Measurements from ENCODE around the gene BTBD16. TPM values are rescaled to one million over a fixed set of nuclear protein-coding genes. Genes with fewer than 3 reads are reported as not detected.

Gene BTBD16
- total RNA-seq, 2 experiments from 2014 or later, result not detected

DNA sequence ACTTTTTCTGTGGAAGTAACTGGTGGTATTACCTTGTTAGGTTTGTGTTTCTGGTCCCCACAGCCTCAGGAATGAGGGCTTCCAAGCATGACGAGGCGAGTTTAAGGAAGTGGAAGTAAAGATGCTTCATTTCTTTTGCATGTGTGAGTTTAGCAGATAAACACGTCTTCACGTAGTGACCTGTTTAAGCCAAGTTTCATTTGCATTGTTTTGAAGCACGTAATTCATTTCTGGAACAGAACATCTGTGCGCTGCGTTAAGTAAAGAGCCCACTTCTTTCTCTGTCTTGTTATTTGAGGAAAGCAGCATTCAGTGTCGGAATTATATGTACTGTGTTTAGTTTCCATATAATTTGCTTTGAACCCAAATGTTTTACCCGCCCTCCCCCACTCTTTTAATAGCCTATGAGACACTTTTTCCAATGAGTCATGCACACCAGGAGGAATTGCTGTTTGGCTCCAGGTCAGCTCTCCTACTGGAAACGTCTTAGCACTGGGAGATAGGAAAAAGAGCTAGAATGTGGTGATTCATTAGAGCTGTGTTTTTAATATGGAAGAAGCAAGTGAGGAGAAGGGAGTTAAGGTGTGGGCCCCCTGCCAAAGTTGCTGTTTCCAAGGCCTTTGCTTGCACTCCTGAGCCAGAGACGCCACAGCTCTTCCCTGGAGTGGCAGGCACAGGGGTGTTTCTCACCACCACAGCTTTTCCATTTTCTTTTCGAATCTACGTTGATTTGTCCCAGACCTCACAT, 36.7 kb downstream of the BTBD16 start:
- no peaks in the 10 kb centered on the region for H3K36me3 Mint-ChIP-seq (ENCODE audit: low read depth)
- peaks cover 14% of the 10 kb centered on the region for H3K27me3 Mint-ChIP-seq
- ChIA-PET CTCF (interaction anchor here (1.5 kb wide), 1 partner anchor 9 kb away, joined by 8 read pairs; no protein-coding TSS in a partner anchor), POLR2A (no interaction called here)
- H3K4me1 Mint-ChIP-seq, result no peaks in the 10 kb centered on the region
- H3K27ac Mint-ChIP-seq, result no peak overlapping the region
- peaks cover 4% of the 10 kb centered on the region for H3K9me3 Mint-ChIP-seq
- H3K4me3 Mint-ChIP-seq, result no peak overlapping the region
- no peak for DNase-seq

DNA sequence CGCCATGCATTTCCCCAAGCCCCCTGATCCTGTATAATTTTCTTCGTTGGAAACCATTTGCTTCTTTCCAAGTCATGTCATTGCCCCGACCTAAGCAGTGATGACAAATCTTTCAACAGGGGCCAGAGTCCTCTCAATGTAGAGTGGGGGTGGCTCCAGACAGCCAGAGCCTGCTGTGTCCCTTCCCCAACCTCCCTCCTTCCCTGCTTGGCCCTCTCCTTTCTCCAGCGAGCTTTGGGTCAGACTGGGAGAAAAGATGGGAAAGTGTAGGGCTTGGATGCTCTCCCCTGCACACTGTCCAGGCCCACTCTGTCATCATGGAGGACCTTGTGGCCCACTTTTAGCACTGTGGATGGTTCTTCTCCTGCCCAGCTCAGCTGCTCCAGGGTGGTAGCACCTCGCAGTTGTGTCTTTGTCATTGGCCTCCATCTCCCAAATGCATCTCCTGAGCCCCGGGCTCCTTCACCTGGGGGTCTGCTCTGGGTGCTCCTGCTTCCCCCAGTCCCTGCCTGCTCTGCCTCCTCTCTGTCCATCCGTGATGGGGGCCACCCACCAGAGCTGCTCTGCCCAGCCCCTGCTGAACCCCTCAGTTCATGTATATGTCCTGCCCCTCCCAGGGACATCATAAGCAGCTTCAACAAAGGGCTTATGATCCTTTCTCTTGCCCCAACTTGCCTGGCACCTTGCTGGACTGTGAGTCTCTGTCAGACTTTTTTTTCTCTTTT, 37.5 kb downstream of the BTBD16 start:
- no peak for DNase-seq
- Mint-ChIP-seq H3K27me3 (peaks cover 10% of the 10 kb centered on the region), H3K36me3 (ENCODE audit: low read depth) (no peaks in the 10 kb centered on the region), H3K27ac (no peak overlapping the region), H3K4me3 (no peak overlapping the region), H3K9me3 (peaks cover 4% of the 10 kb centered on the region), H3K4me1 (no peaks in the 10 kb centered on the region)
- CTCF ChIA-PET, result interaction anchor here (1.5 kb wide), 1 partner anchor 10 kb away, joined by 8 read pairs; no protein-coding TSS in a partner anchor
- POLR2A ChIA-PET, result no interaction called here

DNA sequence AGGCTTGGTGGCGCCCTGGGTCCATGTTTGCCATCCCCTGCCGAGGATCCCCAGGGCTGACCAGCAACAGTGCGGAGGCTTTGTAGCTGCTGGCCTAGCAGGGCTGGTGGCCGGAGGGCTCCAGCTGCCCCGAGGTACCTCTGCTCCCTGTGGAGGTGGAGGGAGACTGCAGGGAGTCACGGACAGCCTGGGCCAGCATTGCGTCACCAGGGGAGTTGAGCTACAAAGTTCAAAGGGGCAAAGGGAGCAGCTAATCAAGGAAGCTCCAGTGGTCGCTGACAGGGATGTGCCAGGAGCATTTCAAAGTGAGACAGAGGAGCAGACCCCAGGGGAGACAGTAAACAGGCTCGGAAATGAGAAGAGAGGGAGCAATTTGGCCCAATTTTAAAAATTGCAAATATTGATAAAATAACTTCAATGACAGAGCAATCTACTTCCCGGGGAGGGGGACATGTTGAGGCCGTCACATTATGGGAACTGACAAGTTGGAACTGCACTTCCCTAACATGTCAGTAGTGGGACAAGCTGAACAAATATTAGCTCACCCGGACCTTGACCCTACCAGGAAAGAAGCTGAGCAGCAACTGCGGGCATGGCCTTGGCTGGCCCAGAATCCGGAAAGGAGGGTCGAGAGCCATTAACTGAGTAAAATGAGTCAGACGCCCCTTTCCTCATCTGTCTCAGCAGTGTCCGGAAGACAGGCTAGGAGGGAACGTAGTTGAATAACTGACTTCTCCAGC, 39.4 kb downstream of the BTBD16 start:
- no peak for DNase-seq
- Mint-ChIP-seq H3K4me1 (no peaks in the 10 kb centered on the region), H3K9me3 (peaks cover 2% of the 10 kb centered on the region), H3K4me3 (no peak overlapping the region), H3K36me3 (ENCODE audit: low read depth) (no peaks in the 10 kb centered on the region), H3K27me3 (peaks cover 12% of the 10 kb centered on the region), H3K27ac (no peak overlapping the region)
- POLR2A ChIA-PET, result no interaction called here
- CTCF ChIA-PET, result interaction anchor here (1.0 kb wide), 1 partner anchor 43 kb away, joined by 3 read pairs; no protein-coding TSS in a partner anchor

DNA sequence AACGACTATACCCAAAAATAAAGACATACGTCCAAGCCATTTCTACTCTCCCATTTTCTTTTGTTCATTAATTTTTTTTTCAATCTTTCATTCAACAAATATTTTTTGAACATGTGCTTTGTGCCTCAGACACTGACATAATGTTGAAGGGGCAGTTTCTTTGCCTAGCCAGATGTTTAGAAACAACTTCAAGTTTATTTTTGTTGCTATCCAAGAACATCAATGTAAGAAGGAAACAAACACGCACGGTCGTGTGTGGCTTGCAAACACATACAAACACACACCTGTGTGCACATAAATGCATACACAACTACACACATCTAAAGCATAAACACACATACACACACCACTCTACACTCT, 39.9 kb downstream of the BTBD16 start:
- H3K36me3 Mint-ChIP-seq (ENCODE audit: low read depth), result no peaks in the 10 kb centered on the region
- peaks cover 12% of the 10 kb centered on the region for H3K27me3 Mint-ChIP-seq
- H3K9me3 Mint-ChIP-seq, result no peaks in the 10 kb centered on the region
- POLR2A ChIA-PET, result no interaction called here
- CTCF ChIA-PET, result interaction anchor here (1.3 kb wide), 1 partner anchor 12 kb away, joined by 5 read pairs; no protein-coding TSS in a partner anchor
- H3K4me3 Mint-ChIP-seq, result no peak overlapping the region
- H3K4me1 Mint-ChIP-seq, result no peaks in the 10 kb centered on the region
- H3K27ac Mint-ChIP-seq, result no peak overlapping the region
- no peak for DNase-seq

DNA sequence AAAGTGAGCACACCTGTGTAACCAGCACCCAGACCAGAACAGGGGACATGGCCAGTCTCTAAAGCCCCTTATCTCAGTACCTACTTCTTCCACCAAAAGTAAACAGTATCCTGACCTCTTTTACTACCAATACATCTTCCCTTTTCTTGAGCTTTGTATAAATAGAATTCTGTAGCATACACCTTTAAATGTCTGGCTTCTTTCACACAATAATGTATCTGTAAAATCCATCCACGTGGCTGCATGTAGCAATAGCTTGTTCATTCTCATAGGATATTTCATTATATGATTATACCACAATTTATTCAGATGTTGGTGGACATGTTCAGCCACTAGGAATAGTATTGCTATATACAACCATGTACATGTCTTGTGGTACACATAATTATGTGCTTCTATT, 40.6 kb downstream of the BTBD16 start:
- Mint-ChIP-seq H3K27ac (no peak overlapping the region), H3K4me1 (no peaks in the 10 kb centered on the region), H3K9me3 (no peaks in the 10 kb centered on the region), H3K36me3 (ENCODE audit: low read depth) (no peaks in the 10 kb centered on the region), H3K4me3 (no peak overlapping the region), H3K27me3 (peaks cover 12% of the 10 kb centered on the region)
- DNase-seq, result no peak
- ChIA-PET POLR2A (no interaction called here), CTCF (interaction anchor here (1.3 kb wide), 1 partner anchor 13 kb away, joined by 5 read pairs; no protein-coding TSS in a partner anchor)

DNA sequence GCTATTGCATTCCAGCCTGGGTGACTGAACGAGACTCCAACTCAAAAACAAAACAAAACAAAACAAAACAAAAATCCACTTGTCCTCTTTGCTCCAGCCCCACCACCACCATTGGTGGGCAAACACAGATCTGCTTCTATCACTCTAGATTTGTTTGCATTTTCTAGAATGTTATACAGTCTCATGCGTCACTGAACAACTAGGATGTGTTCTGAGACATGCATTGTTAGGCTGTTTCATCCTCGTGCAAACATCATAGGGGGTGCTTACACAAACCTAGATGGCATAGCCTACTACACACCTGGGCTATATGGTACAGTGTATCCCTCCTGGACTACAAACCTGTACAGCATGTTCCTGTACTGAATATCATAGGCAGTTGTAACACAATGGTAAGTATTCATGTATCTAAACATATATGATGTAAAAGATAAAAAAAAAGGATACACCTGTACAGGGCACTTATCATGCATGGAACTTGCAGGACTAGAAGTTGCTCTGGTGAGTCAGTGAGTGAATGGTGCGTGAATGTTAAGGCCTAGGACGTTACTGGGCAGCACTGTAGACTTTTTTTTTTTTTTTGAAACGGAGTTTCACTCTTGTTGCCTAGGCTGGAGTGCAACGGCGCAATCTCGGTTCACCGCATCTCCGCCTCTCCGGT, 45.3 kb downstream of the BTBD16 start:
- DNase-seq, result no peak
- ChIA-PET POLR2A (no interaction called here), CTCF (no interaction called here)
- Mint-ChIP-seq H3K27me3 (peaks cover 18% of the 10 kb centered on the region), H3K27ac (no peak overlapping the region), H3K4me1 (no peaks in the 10 kb centered on the region), H3K9me3 (peaks cover 2% of the 10 kb centered on the region), H3K4me3 (no peak overlapping the region), H3K36me3 (ENCODE audit: low read depth) (no peaks in the 10 kb centered on the region)

DNA sequence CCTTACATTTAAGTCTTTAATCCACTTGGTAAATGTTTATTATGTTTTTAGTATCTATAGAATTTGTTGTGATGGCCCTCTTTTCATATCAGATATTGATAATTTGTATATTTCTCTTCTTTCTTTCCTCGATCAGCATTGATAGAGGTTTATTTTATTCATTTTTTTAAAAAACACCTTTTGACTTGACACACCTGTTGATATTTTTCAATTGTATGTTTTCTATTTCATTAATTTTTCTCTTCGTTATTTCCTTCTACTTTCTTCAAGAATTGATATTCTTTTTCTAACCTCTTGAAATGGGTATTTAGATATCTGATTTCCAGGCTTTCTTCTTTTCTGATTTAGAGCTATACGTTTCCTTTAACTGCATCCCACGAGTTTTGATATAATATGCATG, 50.9 kb downstream of the BTBD16 start:
- DNase-seq, result no peak
- H3K9me3 Mint-ChIP-seq, result peaks cover 2% of the 10 kb centered on the region
- no peaks in the 10 kb centered on the region for H3K36me3 Mint-ChIP-seq (ENCODE audit: low read depth)
- no peak overlapping the region for H3K27ac Mint-ChIP-seq
- peaks cover 15% of the 10 kb centered on the region for H3K27me3 Mint-ChIP-seq
- no peaks in the 10 kb centered on the region for H3K4me1 Mint-ChIP-seq
- ChIA-PET POLR2A (no interaction called here), CTCF (no interaction called here)
- H3K4me3 Mint-ChIP-seq, result no peak overlapping the region

DNA sequence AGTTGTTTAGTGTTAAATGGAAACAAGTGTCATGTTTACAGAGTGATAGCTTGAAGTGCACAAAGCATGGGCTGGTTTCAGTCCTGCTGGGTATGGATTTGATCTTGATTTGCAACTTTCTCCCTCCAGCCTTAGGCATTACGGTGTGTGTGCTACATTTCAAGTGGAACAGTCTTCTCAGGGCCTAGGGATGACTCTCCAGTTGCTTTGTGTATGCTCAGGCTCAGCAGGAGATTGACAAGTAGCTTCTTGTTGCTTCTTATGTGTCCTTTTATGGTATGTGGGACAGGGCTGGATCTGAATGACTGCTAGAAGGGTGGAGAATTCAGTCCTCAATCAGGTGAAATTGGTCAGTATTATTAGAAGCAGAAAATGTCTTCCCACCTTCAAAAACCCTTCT, 52.1 kb downstream of the BTBD16 start:
- no peak overlapping the region for H3K27ac Mint-ChIP-seq
- no peak for DNase-seq
- H3K36me3 Mint-ChIP-seq (ENCODE audit: low read depth), result no peaks in the 10 kb centered on the region
- H3K9me3 Mint-ChIP-seq, result peaks cover 2% of the 10 kb centered on the region
- H3K27me3 Mint-ChIP-seq, result peaks cover 15% of the 10 kb centered on the region
- CTCF ChIA-PET, result interaction anchor here (1.0 kb wide), 1 partner anchor 111 kb away, joined by 3 read pairs; no protein-coding TSS in a partner anchor
- no peaks in the 10 kb centered on the region for H3K4me1 Mint-ChIP-seq
- POLR2A ChIA-PET, result no interaction called here
- no peak overlapping the region for H3K4me3 Mint-ChIP-seq

DNA sequence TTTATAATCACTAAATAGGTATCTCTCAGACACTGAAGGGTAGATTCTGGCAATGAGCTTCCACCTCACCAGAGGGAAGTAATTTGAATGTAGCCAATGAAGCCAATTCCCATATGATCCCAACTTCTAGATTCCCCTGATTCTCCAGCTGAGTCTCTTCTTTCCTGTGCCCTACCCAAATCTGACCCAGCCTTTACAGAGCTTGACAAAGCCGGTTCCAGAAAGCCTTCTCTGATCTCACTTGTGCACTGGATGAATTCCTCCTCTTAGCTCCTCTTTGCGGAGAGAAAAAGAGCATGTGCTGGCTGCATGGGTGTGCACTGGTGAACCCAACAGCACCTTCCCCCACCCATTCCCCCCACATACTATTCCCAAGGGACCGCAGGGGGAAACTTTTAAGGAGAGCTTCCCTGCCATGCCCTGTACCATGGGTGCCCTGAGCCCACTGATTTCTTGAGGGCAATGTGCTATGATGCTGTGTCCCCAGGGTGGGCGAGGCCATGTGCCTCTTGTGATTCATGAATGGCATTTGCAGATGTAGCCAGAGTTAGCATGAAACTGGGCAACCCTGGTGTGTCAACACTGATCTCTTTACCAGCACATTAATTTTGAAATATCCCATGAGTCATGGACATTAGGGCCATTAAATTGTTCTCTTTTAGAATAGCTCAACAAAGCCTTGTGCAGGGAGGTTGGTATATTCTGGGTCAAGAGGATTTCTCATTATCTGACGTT, 53.0 kb downstream of the BTBD16 start:
- Mint-ChIP-seq H3K27ac (no peak overlapping the region), H3K9me3 (peaks cover 2% of the 10 kb centered on the region), H3K4me3 (no peak overlapping the region), H3K27me3 (peaks cover 14% of the 10 kb centered on the region), H3K36me3 (ENCODE audit: low read depth) (no peaks in the 10 kb centered on the region), H3K4me1 (no peaks in the 10 kb centered on the region)
- POLR2A ChIA-PET, result no interaction called here
- DNase-seq, result no peak
- CTCF ChIA-PET, result interaction anchor here (1.0 kb wide), 1 partner anchor 110 kb away, joined by 3 read pairs; no protein-coding TSS in a partner anchor

DNA sequence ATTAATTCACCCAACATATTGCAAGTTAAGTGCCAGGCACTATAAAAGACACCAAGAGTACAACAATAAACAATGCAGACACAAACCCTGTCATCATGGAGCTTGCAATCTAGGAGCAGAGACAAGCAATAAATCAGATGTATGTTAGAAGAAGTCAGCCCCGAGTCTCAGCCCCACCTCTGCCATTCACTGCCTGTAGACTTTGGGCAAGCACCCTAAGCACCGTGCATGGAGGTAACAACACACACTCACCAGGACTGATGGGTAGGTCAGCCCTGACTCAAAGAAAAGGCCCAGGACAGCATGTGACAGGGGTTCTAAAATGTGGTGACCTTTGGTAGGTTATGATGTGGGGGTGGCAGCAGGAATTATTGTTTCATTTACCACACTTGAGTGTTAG, 54.1 kb downstream of the BTBD16 start:
- Mint-ChIP-seq H3K4me3 (no peak overlapping the region), H3K9me3 (no peaks in the 10 kb centered on the region), H3K4me1 (no peaks in the 10 kb centered on the region), H3K27ac (no peak overlapping the region), H3K36me3 (ENCODE audit: low read depth) (no peaks in the 10 kb centered on the region), H3K27me3 (peaks cover 13% of the 10 kb centered on the region)
- ChIA-PET CTCF (no interaction called here), POLR2A (no interaction called here)
- no peak for DNase-seq

DNA sequence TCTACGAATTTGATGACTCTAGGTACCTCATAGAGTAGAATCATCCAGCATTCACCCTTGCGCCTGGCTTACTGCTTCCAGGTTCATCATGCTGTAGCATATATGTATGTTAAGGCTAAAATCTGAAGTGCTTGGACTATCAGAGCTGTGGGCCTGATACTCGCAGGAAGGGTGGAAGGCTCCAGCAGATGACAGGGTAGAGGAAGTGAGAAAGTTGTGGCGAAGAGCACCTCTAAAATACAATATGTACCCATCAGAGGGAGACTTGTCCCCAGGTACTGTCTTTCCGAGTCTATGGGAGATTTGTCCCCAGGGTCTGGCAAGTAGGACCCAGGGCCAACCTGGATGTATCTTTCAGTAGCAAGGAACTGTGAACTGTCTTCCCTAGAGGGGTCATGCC, 55.3 kb downstream of the BTBD16 start:
- POLR2A ChIA-PET, result no interaction called here
- CTCF ChIA-PET, result no interaction called here
- Mint-ChIP-seq H3K9me3 (no peaks in the 10 kb centered on the region), H3K27ac (no peak overlapping the region), H3K36me3 (ENCODE audit: low read depth) (no peaks in the 10 kb centered on the region), H3K27me3 (peaks cover 14% of the 10 kb centered on the region), H3K4me3 (no peak overlapping the region), H3K4me1 (no peaks in the 10 kb centered on the region)
- no peak for DNase-seq

DNA sequence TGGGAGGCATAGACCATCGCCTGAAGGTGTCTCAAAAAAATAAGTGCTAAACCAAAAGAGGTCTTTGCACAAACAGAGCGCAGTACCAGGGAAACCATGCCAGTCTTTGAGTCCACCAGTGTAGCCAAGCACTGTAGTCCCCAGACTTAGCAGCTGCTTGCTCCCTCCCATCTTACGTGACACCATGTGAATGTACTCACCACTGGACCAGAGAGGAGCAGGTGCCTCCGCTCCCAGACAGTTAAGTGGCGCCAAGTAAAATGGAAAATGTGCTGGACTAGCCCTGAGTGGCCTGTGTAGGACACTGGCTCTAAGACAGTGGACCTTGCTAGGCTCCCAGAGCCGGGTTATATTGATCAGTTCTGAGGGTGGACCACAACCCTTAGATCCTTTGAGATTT, 55.7 kb downstream of the BTBD16 start:
- CTCF ChIA-PET, result no interaction called here
- Mint-ChIP-seq H3K4me3 (no peak overlapping the region), H3K36me3 (ENCODE audit: low read depth) (no peaks in the 10 kb centered on the region), H3K27ac (no peak overlapping the region), H3K4me1 (no peaks in the 10 kb centered on the region), H3K27me3 (peaks cover 15% of the 10 kb centered on the region), H3K9me3 (no peaks in the 10 kb centered on the region)
- POLR2A ChIA-PET, result no interaction called here
- no peak for DNase-seq

All from activated CD4-positive, alpha-beta memory T cell treated with anti-CD3 and anti-CD28 coated beads, Interleukin-2, amount 10 ng/mL, durations not matched to agents 7 days and 5 days (primary cell).